Hepatocyte (in vitro differentiated cells): ENCODE data around the gene CLCN1.

Source experiments
- CTCF ChIP-seq: fragments of 200-600 bp; sonication (generic); IDR thresholded peaks from 2 replicates; pipeline ENCODE4 v1.5.1; 2016; ENCODE audit warnings: antibody characterized with exemption, mild to moderate bottlenecking; ENCODE audit not compliant: poor library complexity
- EZH2 ChIP-seq: fragments of 200-600 bp; sonication (generic); IDR thresholded peaks from 2 replicates; pipeline ENCODE4 v1.6.1; 2016; ENCODE audit warnings: antibody characterized with exemption, mild to moderate bottlenecking, borderline replicate concordance
- EZH2phosphoT487 ChIP-seq: fragments of 200-600 bp; sonication (generic); IDR thresholded peaks from one replicate; pipeline ENCODE4 v1.6.1; 2018; ENCODE audit warnings: antibody characterized with exemption, mild to moderate bottlenecking, low read depth, moderate library complexity; ENCODE audit not compliant: unreplicated experiment, severe bottlenecking

DNA sequence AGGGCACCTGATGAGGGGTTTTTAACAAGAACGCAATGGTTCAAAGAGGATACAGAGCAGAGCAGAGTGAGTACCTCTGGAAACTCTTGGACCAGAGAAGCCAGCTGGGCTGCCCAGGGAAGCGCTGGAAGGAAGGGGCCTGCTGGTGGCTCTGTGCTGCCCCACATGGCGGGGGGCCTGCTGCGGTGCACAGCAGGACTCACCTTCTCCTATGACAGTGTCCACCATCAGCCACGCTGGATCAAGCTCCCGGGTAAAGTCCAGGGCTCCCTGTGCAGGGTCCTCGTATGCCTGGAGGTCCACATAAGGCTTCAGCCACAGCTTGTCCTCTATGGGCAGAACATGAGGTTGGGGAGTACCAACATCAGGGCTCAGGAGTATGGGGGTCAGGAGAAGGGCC is 80.3 kb downstream of the CLCN1 start:
- TF ChIP-seq CTCF (no peak), EZH2phosphoT487 (no peak), EZH2 (no peak)
